AG04449 (cell line): ENCODE data around the gene CCDC187.
"Not testable (repeated sequence)": the region's sequence is repeated elsewhere in the genome, so short reads cannot be mapped to it uniquely, and the experiment has no call there.

Experiments used
- CTCF ChIA-PET: fragments of 350-600 bp; formaldehyde crosslinking; extraction: SDS; loops from one replicate; lab custom pipeline; 2021; ENCODE audit warnings: antibody characterized with exemption; lab: Yijun Ruan, JAX
- POLR2A ChIA-PET: fragments of 400-600, 350-600 bp; formaldehyde crosslinking; extraction: SDS; loops from one replicate; lab custom pipeline; 2020; ENCODE audit warnings: antibody characterized with exemption, inconsistent platforms; lab: Yijun Ruan, JAX
- DNase-seq: peaks from one replicate; pipeline ENCODE4 v3.0.0-alpha.2; 2010; ENCODE audit warnings: low read depth, low spot score
- H3K4me3 ChIP-seq: 2 replicates; pipeline ENCODE4 v1.5.1; 2011; ENCODE audit warnings: low read depth, mild to moderate bottlenecking, control low read depth, low read length
- TF ChIP-seq, protein P1 (sequence below): IDR thresholded peaks from one replicate; pipeline ENCODE4 v1.5.1; 2011; ENCODE audit warnings: mild to moderate bottlenecking, moderate library complexity, low read length, control low read depth, inconsistent platforms; ENCODE audit not compliant: insufficient read depth; ENCODE audit errors: missing control alignments

The CCDC187 gene

DNA sequence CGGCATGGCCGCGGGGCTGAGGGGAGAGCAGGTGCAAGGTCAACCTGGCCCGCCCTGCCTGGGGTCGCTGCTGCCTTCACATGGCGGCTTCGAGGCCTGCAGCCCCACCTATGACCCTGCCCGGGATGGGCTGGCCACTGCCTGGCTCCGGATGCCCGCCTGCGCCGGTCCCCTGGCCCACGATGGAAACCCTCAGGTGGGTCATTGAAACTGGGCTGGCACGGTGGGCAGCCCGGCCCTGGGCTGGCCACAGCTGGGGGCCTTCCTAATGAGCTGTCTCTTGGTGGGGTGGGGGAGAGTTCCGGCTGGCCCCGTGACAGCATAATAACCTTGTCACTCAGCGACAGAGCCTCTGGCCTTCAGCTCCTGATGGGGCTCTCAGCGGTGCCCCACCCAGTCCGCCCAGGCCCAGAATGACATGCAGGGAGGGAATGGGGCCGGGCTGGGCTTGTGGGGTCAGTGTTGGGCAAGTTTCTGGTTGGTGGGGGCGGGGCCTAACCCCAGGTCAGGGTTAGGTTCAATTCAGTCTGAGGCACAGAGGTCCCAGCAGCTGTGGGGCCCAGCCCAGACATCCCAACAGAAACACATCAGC lies at the start of gene CCDC187:
Gene CCDC187, minus strand, starts transcription at position 270 of the 592 bp plus-strand sequence. Its CDS starts 264 bp downstream, at position 6.
- ChIA-PET POLR2A (interaction anchor here (0.7 kb wide), 1 partner anchor 47 kb away, joined by 3 read pairs; no protein-coding TSS in a partner anchor), CTCF (interaction anchor here (2.1 kb wide), 1 partner anchor 9 kb away, joined by 11 read pairs; no protein-coding TSS in a partner anchor)
- no peak for DNase-seq
- TF ChIP-seq, protein P1, sequence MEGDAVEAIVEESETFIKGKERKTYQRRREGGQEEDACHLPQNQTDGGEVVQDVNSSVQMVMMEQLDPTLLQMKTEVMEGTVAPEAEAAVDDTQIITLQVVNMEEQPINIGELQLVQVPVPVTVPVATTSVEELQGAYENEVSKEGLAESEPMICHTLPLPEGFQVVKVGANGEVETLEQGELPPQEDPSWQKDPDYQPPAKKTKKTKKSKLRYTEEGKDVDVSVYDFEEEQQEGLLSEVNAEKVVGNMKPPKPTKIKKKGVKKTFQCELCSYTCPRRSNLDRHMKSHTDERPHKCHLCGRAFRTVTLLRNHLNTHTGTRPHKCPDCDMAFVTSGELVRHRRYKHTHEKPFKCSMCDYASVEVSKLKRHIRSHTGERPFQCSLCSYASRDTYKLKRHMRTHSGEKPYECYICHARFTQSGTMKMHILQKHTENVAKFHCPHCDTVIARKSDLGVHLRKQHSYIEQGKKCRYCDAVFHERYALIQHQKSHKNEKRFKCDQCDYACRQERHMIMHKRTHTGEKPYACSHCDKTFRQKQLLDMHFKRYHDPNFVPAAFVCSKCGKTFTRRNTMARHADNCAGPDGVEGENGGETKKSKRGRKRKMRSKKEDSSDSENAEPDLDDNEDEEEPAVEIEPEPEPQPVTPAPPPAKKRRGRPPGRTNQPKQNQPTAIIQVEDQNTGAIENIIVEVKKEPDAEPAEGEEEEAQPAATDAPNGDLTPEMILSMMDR = no peak
- H3K4me3 ChIP-seq = no peak within 1 kb of the TSS

DNA sequence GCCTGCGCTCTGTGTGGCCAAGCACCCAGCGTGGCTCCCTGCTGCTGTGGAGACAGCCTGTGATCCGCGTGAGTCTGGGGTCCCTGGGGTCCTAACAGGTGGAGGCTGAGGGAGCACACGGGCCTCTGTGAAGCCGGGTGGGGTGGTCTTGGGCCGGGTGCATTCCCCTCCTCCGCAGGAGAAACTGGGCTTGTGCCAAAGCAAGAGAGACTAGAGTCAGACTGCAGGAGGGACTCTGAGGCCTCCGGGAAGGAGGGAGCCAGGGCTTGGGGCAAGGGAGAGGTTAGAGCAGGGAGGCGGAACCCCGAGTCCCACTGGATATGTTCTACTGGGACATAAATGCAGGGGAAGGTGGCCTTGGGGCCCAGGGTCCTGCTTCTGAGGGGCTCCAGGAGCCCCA lies 49.2 kb upstream of the CCDC187 start:
- TF ChIP-seq, protein P1 = no peak
- H3K4me3 ChIP-seq = no peak overlapping the region
- ChIA-PET POLR2A (interaction anchor here (0.5 to 1.9 kb wide), 2 partner anchors 10 to 14 kb away, joined by 3 to 15 read pairs; partner anchors contain the start of gene DNLZ), CTCF (interaction anchor here (0.8 to 5.9 kb wide), 2 partner anchors 11 to 40 kb away, joined by 3 to 32 read pairs; partner anchors contain the start of gene DNLZ)
- no peak for DNase-seq

DNA sequence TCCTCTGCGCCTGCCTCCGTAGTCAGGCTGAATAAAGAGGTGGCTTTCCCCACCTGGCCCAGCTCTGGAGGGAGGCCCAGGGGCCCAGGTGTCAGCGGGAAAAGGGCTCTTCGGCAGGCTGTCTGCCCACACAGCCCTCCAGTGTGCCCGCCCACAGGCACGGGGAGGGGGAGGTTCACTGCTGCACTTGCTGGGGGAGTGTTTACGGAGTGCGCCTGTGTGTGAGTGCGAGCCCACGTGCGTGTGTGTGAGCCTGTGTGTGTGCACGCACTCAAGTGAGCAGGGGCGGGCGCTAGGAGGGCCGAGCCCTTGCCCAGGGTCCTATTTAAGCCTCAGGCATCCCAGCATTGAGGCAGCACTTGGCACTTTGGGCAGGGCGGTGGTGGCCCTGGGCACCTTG lies 48.8 kb upstream of the CCDC187 start:
- CTCF ChIA-PET = interaction anchor here (0.8 to 5.9 kb wide), 2 partner anchors 12 to 40 kb away, joined by 3 to 32 read pairs; partner anchors contain the start of gene DNLZ
- POLR2A ChIA-PET = interaction anchor here (0.5 kb wide), 1 partner anchor 14 kb away, joined by 3 read pairs; no protein-coding TSS in a partner anchor
- no peak overlapping the region for H3K4me3 ChIP-seq
- TF ChIP-seq, protein P1 = no peak
- no peak for DNase-seq

DNA sequence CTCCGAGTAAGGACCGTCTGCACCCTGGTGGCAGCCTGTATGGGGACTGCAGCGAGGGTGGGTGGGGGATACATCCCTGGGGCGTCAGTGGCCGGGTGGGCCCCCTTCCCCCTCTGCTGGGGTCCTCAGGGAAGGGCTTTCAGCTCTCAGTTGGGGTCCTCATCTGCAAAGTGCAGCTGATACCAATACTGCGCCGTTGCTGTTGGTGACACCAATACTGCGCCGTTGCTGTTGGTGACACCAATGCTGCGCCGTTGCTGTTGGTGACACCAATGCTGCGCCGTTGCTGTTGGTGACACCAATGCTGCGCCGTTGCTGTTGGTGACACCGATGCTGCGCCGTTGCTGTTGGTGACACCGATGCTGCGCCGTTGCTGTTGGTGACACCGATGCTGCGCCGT lies 48.0 kb upstream of the CCDC187 start:
- DNase-seq, POLR2A ChIA-PET, H3K4me3 ChIP-seq: not testable (repeated sequence)
- CTCF ChIA-PET = interaction anchor here (5.9 kb wide), 1 partner anchor 13 kb away, joined by 32 read pairs; the partner anchor contains the start of gene DNLZ

DNA sequence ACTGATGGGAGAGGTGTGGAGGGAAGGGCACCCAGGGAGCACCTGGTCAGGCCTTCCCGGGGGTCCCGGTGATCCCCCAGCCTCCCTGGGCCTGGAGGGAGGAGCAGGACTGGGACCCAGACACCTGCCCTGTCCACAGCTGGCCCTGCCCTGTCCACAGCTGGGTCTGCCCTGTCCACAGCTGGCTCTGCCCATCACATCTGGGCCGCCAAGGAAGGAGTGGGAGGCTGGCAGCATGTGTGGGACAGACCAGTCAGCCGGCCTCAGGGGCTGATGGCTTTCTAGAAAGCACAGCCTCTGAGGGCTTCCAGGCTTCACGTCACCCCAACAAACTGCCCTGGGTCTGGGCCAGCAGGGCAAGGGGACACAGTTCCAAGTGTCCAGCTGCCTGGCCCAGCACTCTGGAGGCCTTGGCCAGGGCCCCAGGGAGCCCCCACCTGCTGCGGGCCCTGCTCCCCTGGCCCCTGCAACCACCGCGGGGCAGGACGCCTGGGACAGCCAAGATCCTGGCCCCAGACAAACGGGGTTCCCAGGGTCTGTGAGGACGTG lies 47.4 kb upstream of the CCDC187 start:
- TF ChIP-seq, protein P1 = no peak
- no peak for DNase-seq
- ChIA-PET CTCF (interaction anchor here (1.0 to 5.9 kb wide), 3 partner anchors 12 to 40 kb away, joined by 4 to 32 read pairs (median 5); partner anchors contain the start of gene DNLZ), POLR2A (no interaction called here)
- H3K4me3 ChIP-seq = no peak overlapping the region

DNA sequence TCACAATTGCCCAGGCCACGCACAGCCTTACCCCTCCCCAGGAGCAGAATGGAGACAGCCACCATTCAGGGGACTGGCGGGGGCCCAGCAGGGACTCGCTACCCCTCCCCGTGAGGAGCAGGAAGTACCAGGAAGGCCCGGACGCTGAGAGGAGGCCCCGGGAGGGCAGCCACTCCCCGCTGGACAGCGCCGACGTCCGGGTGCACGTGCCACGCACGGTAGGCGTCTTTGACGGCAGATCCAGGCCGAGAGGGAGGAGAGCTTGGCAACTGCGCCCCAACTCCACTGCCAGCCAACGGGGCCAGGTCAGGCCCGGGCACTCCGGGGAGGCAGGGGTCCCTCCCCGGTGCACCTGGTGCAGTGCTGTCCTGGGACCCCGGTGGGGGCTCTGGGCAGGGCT lies 45.7 kb upstream of the CCDC187 start:
- ChIA-PET POLR2A (no interaction called here), CTCF (interaction anchor here (0.6 kb wide), 1 partner anchor 10 kb away, joined by 3 read pairs; no protein-coding TSS in a partner anchor)
- DNase-seq = no peak
- TF ChIP-seq, protein P1 = no peak
- H3K4me3 ChIP-seq = no peak overlapping the region
